Smooth muscle cell (in vitro differentiated cells): ENCODE results near the gene ESPN. TPM values are rescaled to one million over a fixed set of nuclear protein-coding genes. Genes with fewer than 3 reads are reported as not detected.

Experiments used
- DNase-seq: peaks from one replicate; lab custom pipeline; 2025; ENCODE audit not compliant: unreplicated experiment; lab: John Stamatoyannopoulos, UW
- H2AFZ ChIP-seq: fragments of 200-600 bp; sonication (generic); 2 replicates; pipeline ENCODE4 v1.6.0; 2016; ENCODE audit warnings: antibody characterized with exemption, low read depth, mild to moderate bottlenecking
- H3F3A ChIP-seq: fragments of 200-600 bp; sonication (generic); 2 replicates; pipeline ENCODE4 v1.6.0; 2017; ENCODE audit warnings: antibody characterized with exemption, low read depth
- H3K27ac ChIP-seq: fragments of 200-600 bp; sonication (generic); 2 replicates; pipeline ENCODE4 v1.5.1; 2016; ENCODE audit warnings: low read depth, mild to moderate bottlenecking
- H3K27me3 ChIP-seq: fragments of 200-600 bp; sonication (generic); 2 replicates; pipeline ENCODE4 v1.6.1; 2016; ENCODE audit warnings: low read depth, mild to moderate bottlenecking
- H3K36me3 ChIP-seq: fragments of 200-600 bp; sonication (generic); 2 replicates; pipeline ENCODE4 v1.5.1; 2016; ENCODE audit warnings: low read depth
- H3K4me1 ChIP-seq: fragments of 200-600 bp; sonication (generic); 2 replicates; pipeline ENCODE4 v1.5.1; 2016; ENCODE audit warnings: low read depth
- H3K4me2 ChIP-seq: fragments of 200-600 bp; sonication (generic); 2 replicates; pipeline ENCODE4 v1.6.0; 2016; ENCODE audit warnings: mild to moderate bottlenecking
- H3K4me3 ChIP-seq: fragments of 200-600 bp; sonication (generic); 2 replicates; pipeline ENCODE4 v1.5.1; 2016; ENCODE audit warnings: mild to moderate bottlenecking
- H3K79me2 ChIP-seq: fragments of 200-600 bp; sonication (generic); 2 replicates; pipeline ENCODE4 v1.6.0; 2016; ENCODE audit warnings: low read depth, mild to moderate bottlenecking
- H3K9ac ChIP-seq: fragments of 200-600 bp; sonication (generic); 2 replicates; pipeline ENCODE4 v1.6.0; 2016; ENCODE audit warnings: low read depth
- H3K9me3 ChIP-seq: fragments of 200-600 bp; sonication (generic); replicated peaks from 2 replicates; pipeline ENCODE4 v1.5.1; 2016; ENCODE audit warnings: low read depth
- H4K20me1 ChIP-seq: fragments of 200-600 bp; sonication (generic); 2 replicates; pipeline ENCODE4 v1.6.0; 2016; ENCODE audit warnings: low read depth
- WGBS: methylation state at CpG from one replicate; pipeline ENCODE4 v1.1.7; 2016; ENCODE audit warnings: low lambda C conversion rate; 5-methylcytosine and 5-hydroxymethylcytosine counted together
- polyA plus RNA-seq: library from polyadenylated mRNA; unstranded; fragments of >200 nt; fragmentation: Nextera tagmentation; extraction: Ambion mirVana; gene quantifications from 2 replicates; pipeline ENCODE4 v1.2.1, GENCODE V29; 2016
- total RNA-seq: library from RNA; depleted of rRNA; stranded (reverse); fragments of >200 nt; gene quantifications from 2 replicates; pipeline ENCODE4 v1.2.3, GENCODE V29; 2014
- TF ChIP-seq, protein P1 (sequence below): fragments of 200-600 bp; sonication (generic); IDR thresholded peaks from 2 replicates; pipeline ENCODE4 v1.5.1; 2017; ENCODE audit warnings: borderline replicate concordance, mild to moderate bottlenecking, antibody characterized with exemption; ENCODE audit not compliant: insufficient read depth, poor library complexity, severe bottlenecking

The ESPN gene
- total and polyA plus RNA-seq, 2 experiments from 2014 or later = 1.1 TPM; not detected in 1

DNA sequence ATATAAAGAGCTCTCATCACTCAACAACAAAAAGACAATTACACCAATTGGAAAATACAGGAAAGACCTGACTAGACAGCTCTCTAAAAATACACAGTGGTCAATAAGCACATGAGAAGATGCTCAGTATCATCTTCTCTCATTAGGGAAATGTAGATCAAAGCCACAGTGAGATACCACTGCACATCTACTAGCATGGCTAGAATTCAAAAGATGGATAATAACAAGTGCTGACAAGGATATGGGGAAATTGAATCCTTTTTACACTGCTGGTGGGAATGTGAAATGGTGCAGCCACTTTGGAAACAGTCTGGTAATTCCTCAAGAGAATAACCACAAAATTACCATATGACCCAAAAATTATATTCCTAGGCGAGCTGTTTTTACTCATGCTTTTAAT is 40.4 kb upstream of the ESPN start:
- Histone ChIP-seq H3K27ac (no peak overlapping the region), H3K4me1 (peaks cover 10% of the 10 kb centered on the region), H3F3A (no peaks in the 10 kb centered on the region), H3K79me2 (peaks cover 21% of the 10 kb centered on the region), H4K20me1 (peaks cover 31% of the 10 kb centered on the region), H3K4me2 (no peak overlapping the region), H3K9ac (no peak overlapping the region), H2AFZ (no peak overlapping the region), H3K9me3 (no peaks in the 10 kb centered on the region), H3K4me3 (no peak overlapping the region), H3K36me3 (no peaks in the 10 kb centered on the region), H3K27me3 (no peaks in the 10 kb centered on the region)
- WGBS = 95% methylated on average over 1 of the region's 1 CpG
- no peak for DNase-seq
- TF ChIP-seq, protein P1, sequence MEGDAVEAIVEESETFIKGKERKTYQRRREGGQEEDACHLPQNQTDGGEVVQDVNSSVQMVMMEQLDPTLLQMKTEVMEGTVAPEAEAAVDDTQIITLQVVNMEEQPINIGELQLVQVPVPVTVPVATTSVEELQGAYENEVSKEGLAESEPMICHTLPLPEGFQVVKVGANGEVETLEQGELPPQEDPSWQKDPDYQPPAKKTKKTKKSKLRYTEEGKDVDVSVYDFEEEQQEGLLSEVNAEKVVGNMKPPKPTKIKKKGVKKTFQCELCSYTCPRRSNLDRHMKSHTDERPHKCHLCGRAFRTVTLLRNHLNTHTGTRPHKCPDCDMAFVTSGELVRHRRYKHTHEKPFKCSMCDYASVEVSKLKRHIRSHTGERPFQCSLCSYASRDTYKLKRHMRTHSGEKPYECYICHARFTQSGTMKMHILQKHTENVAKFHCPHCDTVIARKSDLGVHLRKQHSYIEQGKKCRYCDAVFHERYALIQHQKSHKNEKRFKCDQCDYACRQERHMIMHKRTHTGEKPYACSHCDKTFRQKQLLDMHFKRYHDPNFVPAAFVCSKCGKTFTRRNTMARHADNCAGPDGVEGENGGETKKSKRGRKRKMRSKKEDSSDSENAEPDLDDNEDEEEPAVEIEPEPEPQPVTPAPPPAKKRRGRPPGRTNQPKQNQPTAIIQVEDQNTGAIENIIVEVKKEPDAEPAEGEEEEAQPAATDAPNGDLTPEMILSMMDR = no peak

DNA sequence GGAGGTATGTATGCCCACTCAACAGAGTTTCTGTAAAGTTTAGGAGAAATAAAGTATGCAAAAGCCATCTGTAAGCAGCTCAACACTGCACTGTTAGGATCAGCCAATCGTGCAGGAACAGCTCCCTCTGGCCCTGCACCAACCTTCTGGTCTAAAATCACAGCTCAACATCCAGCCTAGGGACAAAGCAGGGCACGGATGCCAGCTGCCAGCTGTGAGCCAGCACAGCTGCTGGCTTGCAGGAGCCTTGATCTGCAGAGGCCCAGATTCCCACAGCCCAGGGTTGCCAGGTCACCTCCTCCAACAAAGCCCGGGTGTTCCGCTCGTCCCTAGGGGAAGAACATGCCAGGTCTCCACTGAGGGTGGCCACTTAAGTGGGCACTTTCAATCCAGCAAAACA is 39.6 kb upstream of the ESPN start:
- TF ChIP-seq, protein P1 = no peak
- no peaks in the 10 kb centered on the region for H3F3A ChIP-seq
- DNase-seq = no peak
- no peaks in the 10 kb centered on the region for H3K36me3 ChIP-seq
- WGBS = 99% methylated on average over 5 of the region's 5 CpGs
- H3K9ac ChIP-seq = no peak overlapping the region
- H3K79me2 ChIP-seq = peaks cover 25% of the 10 kb centered on the region
- H3K4me2 ChIP-seq = no peak overlapping the region
- H3K27ac ChIP-seq = no peak overlapping the region
- peaks cover 10% of the 10 kb centered on the region for H3K4me1 ChIP-seq
- peaks cover 24% of the 10 kb centered on the region for H4K20me1 ChIP-seq
- H3K27me3 ChIP-seq = no peaks in the 10 kb centered on the region
- no peak overlapping the region for H3K4me3 ChIP-seq
- H3K9me3 ChIP-seq = no peaks in the 10 kb centered on the region
- no peak overlapping the region for H2AFZ ChIP-seq

DNA sequence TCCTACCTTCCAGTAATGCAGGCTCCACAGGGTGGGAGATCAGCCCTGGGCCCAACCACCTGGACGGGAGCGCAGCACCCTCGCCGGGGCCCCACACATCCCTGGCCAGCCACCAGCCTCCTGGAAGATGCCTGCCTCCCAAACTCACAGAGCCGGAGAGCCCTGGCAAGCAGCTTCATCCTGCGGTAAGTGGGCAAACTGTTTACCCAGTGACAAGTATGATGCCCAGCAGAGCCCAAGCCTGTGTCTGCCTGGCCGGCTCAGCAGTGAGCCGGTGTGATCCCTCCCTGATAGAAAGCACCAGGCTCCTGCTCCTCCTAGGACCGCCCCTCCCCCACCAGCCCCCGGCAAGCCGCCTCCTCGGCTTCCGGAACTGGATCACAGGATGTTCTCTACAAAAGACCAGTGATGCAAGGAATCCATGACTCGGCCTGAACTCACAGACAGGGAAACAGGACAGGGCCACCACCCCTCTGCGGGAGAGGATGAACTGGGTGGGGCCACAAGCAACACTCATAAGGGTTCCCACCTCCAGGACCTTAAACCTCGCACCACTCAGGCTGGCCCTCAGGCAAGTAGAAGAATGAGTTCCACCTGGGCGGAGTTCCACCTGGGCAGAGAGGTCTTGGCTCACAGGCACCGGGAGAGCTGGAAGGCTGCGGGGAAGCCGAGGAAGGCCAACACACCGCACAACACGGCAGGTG is 38.9 kb upstream of the ESPN start:
- WGBS = 36% methylated on average over 21 of the region's 22 CpGs
- no peak overlapping the region for H2AFZ ChIP-seq

More for the DNA sequence above, 38.9 kb upstream of the ESPN start:
- Histone ChIP-seq H3K27me3 (no peaks in the 10 kb centered on the region), H3K4me3 (no peak overlapping the region), H3K4me2 (peak overlapping the region; percentile 64), H3K27ac (peak overlapping the region; percentile 16), H3K4me1 (peaks cover 10% of the 10 kb centered on the region), H4K20me1 (peaks cover 24% of the 10 kb centered on the region), H3K9ac (no peak overlapping the region), H3K36me3 (no peaks in the 10 kb centered on the region), H3K9me3 (no peaks in the 10 kb centered on the region), H3F3A (no peaks in the 10 kb centered on the region), H3K79me2 (peaks cover 25% of the 10 kb centered on the region)
- DNase-seq = no peak
- TF ChIP-seq, protein P1 = no peak
